Stimulated activated CD8-positive, alpha-beta memory T cell treated with anti-CD3 and anti-CD28 coated beads, Interleukin-7, amount 100 ng/mL, for 24 hours (primary cell): ENCODE results near the gene FOXC1.

Source experiments
- DNase-seq: peaks from one replicate; pipeline ENCODE4 v3.0.0-alpha.2; 2020; ENCODE audit warnings: low read depth

The FOXC1 gene

DNA sequence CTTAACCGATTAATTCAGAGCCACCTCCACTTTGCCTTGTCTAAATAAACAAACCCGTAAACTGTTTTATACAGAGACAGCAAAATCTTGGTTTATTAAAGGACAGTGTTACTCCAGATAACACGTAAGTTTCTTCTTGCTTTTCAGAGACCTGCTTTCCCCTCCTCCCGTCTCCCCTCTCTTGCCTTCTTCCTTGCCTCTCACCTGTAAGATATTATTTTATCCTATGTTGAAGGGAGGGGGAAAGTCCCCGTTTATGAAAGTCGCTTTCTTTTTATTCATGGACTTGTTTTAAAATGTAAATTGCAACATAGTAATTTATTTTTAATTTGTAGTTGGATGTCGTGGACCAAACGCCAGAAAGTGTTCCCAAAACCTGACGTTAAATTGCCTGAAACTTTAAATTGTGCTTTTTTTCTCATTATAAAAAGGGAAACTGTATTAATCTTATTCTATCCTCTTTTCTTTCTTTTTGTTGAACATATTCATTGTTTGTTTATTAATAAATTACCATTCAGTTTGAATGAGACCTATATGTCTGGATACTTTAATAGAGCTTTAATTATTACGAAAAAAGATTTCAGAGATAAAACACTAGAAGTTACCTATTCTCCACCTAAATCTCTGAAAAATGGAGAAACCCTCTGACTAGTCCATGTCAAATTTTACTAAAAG lies 2.7 kb downstream of the FOXC1 start:
- DNase-seq, result no peak

DNA sequence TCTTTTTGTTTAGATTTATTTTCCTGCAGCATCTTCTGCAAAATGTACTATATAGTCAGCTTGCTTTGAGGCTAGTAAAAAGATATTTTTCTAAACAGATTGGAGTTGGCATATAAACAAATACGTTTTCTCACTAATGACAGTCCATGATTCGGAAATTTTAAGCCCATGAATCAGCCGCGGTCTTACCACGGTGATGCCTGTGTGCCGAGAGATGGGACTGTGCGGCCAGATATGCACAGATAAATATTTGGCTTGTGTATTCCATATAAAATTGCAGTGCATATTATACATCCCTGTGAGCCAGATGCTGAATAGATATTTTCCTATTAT lies 3.2 kb downstream of the FOXC1 start:
- DNase-seq, result no peak

DNA sequence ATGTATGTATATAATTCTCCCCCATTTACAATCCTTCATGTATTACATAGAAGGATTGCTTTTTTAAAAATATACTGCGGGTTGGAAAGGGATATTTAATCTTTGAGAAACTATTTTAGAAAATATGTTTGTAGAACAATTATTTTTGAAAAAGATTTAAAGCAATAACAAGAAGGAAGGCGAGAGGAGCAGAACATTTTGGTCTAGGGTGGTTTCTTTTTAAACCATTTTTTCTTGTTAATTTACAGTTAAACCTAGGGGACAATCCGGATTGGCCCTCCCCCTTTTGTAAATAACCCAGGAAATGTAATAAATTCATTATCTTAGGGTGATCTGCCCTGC lies 3.6 kb downstream of the FOXC1 start:
- DNase-seq, result no peak

DNA sequence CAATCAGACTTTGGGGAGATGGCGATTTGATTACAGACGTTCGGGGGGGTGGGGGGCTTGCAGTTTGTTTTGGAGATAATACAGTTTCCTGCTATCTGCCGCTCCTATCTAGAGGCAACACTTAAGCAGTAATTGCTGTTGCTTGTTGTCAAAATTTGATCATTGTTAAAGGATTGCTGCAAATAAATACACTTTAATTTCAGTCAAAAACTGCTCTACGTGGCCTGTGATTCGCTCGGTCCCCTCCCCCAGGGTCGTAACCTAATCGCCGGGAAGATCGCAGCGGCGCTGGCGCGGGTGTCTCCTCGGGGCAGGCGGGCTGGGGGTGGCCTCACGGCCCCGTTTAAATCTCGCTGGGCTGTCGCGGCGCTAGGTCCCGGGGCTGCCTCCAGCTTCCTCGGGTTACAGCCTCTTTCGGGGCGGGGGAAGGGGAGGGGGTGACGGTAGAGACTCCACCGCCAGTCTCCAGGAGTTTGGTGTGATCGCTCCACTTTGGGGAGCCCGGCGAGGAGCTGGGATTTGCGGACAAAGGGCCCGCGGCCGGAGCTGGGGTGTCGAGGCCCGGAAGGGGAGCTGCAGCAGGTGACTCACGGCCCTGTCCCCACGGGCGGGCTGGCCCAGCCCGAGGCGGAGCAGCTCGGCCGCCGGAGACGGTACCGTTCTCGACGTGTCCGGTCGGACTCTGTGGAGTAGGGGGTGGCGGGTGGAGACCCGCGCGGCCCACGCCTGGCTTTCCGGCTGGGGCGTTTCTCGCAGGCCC lies 4.2 kb downstream of the FOXC1 start:
- DNase-seq, result no peak

DNA sequence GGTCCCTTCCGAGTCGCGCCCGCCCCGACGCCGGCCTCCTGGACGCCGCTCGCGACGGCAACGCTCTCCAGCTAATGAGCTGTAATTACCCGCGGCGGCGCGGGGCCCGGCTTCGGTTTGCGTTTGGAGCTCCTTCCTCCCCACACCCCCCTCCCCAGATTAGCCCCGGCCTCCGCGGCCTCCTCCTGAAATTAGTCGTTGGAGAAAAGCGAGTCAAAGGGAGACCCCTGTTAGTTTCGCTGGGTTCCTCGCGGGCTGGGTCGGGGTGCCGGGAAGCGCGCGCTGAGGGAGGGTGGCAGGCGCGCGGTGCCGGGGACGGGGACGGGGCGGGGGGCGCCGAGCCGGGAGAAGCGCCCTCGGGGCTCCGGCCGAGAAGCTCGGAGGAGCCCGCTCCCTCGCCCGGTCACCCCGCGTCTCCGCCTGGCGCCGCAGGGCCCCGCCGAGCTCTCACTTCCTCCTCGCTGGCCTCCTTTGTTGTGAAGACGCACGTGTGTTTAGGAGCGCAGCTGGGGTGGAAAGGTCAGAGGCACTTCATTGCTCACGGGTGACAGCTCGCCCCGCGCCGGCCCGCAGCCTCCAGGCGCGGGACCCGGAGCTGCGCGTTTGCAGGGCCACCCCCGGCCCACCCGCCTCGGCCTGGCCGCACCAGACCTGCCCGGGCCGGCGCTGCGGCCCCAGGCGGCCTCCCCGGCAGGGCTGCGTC lies 4.9 kb downstream of the FOXC1 start:
- no peak for DNase-seq

DNA sequence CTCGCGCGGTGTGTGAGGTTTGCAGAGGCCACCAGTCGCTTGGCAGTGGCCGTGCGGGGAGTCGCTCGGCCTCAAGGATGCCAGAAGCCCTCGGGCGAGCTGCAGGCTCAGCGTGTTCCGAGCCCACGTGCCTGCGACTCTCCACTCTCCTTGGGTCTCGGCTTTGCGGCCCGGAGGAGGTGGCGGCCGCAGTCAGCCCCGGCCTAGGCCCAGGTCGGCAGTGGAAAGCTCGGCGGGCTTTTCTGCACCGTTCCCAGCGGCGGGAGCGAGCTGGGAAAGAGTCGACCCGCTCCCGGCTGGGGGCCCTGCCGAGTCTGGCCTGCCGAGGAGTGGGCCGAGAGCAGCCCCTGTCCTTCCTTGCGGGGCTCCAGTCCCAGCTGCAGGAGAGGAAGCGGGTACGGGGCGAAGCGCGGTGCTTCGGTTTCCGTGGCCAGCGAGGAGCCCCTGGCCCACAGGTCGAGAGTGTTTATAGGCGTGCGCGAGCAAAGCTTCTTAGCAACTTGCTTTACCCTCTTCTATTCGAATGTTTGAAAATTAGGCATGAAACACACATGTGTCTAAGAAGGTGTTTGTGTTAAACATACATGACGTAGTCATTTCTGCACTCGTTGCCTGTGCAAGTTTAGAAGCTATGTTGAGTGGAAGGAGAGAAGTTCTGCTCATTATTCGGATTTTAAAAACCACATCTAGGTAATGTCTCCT lies 5.6 kb downstream of the FOXC1 start:
- DNase-seq, result no peak

DNA sequence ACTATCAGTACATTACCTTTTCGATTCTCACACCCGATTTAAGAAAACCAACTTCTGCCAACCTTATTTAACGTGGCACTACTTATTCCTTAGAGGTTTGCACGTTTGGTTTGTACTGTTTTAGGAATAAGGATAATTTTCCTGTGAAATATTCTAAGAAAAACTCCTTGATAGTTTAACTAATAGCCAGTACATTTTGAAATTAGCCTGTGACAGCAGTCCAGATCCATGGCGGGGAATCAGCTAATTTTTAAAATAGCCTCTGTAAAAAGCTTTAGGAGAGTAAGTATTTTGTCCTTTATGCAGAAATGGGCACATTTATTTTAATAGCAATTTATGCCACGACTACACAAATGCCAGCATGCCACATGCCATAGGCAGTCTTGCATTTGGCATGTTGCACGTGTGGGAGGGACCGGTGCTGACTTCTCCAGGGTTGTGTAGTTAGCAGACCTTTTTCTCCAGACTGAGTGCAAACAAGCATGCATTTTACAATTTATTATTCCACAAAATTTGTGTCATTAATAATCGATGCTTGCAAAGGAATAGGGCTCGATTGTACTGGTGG lies 6.2 kb downstream of the FOXC1 start:
- DNase-seq, result no peak

DNA sequence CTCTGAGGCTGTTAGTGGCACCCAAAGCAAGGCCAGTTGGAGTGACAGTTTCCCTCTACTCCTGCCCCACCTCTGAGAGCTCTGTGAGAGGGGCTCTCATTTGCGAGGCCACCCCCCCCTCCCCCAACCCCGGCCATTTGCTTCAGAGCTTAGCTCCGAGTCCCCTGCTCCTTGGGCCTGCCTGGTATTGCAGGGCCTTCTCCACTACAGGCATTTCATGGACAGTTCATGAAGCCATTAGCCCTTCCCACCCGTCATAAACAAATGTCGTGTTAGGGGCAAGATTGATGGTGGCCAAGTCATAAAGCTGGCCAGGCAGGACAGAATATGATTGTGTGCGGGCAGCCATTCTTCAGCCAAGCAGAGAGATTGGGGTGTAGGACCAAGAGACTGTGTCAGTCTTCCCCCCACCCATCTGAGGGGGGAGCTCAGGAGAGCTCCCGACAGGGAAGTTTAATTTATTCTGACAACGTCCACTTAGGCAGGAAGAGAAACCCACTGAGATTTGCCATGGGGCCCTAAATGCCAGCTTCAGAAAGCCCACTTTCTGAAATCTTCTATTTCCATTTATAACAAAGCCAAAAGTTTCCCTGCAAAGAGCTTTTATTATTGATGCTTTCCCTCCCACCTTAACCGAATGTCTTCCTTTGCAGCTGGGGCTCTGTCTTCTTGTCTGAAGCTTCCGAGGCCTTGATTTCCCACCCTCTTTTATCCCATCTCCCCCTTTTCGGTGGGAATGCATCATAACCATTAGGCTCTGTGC lies 7.2 kb downstream of the FOXC1 start:
- no peak for DNase-seq

DNA sequence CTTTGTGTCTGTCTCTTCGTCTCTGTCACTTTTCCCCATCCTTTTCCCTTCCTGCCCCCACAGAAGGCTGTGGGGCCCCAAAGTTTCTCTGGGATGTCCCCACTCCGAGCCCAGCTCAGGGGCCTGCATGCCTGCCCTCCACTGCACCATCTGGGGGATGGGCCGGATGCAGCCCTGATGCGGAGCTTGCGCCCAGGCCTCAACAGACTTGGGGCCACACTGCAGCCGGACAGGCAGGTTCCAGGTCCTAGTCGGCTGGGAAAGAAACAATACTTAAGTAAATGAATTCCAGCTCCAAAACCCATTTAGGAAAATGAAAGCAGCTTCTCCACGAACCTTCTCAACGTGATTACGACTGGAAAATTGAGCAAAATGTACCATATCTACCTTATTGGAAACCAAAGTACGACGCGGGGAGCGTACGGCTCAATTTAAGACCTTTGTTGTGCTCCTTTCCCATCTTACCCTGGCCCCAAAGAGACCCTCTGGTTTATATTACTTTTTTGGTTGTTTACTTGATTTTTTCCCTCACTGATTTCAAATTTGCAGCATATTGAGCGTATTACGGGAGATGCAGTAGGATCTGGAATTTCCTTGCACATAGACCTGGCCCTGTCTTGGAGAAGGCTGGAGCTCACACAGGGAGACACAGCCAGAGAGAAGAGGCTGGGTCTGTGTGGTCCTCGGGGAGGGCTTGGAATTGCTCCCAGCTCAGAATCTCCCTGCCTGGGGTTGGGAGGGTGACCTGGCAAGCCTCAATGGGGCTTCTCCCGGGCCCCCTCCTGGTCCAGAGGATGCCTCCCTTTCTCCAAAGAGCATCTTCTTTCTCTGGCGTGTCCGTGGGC lies 8.0 kb downstream of the FOXC1 start:
- no peak for DNase-seq

DNA sequence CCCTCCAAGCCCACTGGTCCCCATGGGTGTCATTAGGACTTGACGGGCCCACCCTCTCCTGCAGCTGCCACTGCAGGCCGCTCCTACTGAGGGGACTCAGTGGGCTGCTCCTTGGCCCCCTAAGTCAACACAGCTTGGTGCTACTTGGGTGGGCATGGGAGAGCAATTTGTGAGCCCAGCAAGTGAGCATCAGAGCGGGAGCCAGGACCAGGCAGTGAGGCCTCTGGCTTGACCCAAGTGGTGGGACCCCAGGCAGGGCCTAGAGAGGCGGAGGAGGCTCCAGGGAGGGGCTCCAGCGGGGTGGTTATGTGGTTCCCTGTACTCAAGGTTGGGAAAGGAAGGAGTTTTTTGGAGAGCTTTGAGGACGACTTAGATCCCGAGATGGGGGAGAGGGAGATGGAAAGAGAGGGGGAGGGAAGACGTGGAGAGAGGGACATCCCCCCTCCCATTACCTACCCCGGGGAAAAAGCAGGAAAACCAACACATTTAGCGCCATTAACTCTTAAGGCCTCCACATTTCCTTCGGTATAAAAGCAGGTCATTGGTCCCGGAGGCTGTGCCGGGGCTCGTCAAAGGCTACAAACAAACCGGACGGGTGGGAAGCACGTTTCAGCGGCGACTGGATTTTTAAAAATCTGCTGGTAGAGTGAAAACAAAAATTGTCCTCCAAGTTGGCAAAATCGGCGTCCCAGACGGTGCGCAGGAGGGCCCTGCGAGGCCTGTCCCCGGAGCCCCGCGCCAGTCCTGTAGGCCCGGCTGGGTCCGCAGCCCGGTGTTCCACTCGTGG lies 8.8 kb downstream of the FOXC1 start:
- no peak for DNase-seq

DNA sequence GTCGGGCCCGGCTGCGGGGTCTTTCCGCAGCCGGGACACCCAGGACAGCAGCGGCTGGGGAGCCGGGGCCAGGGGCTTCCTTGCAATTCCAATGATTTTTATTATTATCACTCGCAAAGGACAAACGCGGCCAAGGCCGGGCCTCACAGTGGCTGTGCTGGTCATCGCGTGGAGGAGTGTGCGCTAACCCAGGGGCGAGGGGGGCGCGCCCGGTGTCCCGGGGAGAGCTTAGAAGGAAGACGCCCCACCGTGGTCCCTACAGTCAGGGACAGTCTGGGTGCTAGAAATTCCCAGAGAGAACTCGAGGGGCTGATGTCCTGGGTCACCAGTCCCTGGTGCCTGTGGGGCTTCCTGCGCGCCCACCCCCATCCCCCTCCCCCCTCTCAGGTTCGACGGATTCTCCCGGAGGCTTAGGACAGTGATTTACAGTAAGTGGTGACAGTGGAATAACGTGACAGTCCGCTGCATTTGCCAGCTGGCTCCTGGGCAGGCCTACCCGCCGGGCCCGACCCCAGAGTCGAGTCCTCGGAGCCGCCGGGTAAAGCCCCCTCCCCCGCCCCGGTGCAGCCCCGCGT lies 9.5 kb downstream of the FOXC1 start:
- DNase-seq, result no peak

DNA sequence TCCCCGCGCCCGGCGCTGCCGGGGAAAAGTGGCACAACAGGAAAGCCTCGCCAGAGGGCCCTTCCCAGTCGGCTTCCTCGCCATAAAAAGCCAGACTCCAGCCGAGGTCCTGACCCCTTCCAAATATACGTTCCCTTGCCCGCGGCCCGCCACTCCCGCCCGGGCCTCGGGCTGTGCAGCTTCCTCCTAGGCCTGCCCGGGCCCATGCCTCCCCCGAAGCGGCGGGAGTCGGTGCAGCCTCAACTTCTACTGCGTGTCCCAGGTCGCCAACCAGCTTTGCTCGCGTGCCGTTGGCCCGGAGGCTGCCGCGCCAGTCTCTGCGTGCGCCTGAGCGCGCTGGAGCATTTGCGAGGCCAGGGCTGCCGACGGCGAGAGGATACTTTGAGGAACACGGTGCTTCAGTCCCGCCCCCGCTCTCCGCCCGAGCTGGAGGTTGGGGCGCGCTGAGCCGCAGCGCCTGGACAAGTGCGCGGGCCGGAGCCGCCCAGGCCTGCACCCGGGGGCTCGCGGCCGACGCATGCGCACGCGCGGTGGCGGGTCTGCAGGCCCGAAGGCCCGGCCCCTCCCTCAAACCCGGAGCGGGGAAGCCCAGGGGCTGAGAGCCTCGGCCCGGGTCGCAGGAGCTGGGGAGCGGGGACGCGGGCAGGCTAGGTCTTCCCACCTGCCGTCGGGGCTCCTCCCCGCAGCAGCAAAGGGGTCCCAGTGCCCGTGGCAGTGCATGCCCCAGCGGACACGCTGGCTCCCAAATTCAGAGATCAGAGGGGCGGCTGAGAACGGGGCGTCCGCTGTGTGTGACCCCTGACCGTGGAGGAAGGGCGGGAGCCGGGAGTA lies 10.2 kb downstream of the FOXC1 start:
- no peak for DNase-seq

DNA sequence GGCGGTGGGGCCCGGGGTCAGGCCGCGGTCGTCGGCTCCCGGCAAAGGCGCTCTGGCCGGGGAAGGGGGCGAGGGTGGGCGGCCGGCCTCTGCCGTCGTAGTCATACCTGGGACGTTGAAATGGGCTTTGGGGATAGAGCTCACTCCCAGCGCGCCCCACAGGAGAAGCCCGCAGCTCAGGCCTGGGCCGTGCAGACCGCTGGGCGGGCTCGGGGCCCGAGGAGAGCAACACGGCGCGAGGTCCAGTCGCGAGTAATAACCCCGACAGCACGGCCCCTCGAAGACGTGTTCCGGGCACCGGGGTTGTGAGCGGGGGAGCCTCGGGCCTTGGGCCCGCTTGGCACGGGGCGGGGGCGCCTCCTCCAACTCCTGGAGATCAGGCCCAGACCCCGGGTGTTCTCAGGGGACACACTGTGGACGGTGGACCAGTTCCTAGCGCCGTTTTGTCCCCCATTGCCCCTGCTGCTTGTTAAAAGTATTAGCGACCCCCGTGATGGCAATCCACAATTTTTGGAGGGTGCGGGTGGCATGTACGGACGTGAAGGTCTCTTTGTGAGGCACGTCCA lies 10.9 kb downstream of the FOXC1 start:
- no peak for DNase-seq

DNA sequence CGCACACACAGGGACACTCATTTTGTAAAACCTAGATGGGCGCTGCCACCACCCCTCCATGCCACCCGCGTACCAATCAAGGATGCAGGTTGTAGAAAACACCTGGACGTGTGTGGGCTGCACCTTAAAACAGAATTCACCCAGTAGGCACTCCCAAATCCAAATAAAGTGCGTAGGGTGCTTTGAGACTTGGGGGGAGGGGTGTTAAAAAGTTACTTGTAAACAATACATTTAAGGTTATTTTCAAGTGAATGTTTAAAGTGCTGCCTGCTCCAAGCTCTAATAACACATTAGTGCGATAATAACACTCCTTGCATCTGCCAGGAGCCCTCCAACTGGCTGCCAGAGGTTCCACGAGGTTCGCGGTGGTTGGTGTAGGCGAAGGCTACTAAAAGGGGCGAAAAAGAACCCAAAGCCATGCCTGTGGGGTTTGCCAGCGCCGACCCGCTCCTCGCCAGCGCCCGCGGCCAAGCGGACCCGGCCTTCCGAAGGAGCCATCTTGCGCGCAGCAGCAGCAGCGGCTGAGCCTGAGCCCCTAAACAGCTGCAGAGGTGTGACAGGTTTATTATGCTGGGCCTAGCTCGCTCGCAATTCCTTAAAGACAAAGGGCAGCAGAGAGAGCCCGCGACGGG lies 11.5 kb downstream of the FOXC1 start:
- DNase-seq, result no peak

DNA sequence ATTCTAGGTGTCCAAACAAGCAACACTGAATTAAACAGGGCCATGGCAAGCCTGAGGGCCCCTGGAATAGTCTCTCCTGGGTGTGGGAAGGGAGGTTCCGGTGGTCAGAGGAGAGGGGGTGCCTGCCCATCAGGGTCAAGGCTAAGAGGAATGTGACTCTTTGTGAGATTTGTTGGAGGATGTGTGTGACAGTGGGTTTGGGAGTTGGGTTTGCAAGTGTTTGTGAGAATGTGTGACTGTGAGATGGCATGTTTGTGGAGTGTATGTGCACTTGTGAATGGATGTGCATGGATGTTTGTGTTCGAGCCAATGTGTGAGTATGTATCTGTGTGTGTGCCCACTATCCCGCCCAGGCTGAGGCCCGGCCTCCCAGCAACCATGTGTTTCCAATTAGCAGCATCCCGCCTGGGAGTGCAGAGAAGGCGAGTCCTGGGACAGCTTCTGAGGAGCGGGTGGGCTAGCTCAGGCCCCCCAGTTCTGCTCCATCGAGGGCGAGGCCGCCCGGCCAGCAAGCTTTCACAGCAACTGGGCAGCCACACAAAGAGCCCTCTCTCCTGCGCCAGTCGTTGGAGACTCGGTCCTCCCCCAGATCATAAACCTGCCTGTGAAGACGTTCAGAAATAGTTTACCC lies 12.6 kb downstream of the FOXC1 start:
- no peak for DNase-seq

DNA sequence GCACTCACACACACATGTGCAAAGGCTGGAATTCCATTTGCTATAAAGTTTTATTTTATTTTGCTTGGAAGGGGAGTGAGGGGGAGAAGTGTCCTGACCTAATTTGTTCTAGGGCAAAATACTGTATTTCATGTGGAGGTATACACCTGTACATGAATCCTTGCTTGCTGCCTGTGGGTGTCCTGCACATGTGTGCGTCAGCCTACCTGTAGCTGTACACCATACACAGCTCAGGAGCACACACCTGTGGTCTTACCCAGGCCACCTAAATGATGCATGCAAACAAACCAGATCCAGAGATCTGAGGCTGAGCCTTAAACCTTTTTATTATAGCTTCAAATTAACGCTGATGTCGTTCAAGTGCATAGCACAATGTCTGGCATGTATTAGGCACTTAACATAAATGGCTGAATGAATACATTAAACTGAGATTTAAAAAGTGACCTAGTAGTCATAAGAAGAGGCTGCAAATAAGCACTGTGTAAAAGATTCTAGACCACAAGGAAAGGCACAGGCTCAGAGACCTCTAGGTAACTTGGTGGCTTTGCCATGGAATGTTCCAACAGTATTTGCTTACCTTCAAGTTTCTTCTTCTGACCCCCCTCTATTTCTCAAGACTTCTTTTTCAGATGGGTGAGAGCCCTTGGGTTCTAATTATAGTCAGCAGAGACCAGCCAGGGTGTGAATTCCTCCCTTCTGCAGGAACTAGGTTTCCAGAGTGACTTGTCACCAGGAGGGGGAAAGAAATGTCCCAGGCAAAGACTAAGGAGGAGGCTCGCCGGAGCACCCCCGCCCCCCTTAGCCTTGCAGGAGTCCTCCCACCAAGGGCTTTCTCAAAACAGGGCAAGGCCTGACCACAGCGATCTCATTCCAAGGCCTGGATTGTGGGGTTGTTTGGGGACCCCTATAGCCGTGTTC lies 13.4 kb downstream of the FOXC1 start:
- DNase-seq, result no peak

DNA sequence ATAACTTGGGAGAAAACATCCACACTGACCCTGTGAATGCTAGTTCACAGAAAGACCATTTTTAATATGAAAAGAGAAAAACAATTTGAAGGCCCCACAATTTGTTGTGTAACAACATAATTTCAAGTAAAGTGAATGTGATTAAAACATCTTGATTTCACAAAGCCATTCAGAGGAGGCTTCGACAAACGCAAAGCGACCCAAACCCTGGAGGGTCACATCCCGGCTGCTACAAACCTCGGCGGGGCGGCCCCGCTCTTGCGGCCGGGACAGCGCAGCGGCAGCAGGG lies 14.0 kb downstream of the FOXC1 start:
- no peak for DNase-seq
